GM23248 (cell line): Measurements from ENCODE around the gene PHLDB3. TPM values are rescaled to one million over a fixed set of nuclear protein-coding genes. Genes with fewer than 3 reads are reported as not detected.

Experiments
- DNase-seq: peaks from one replicate; pipeline ENCODE4 v3.0.0-alpha.2; 2015
- H2AFZ ChIP-seq: fragments of 200-600 bp; sonication (generic); 2 replicates; pipeline ENCODE4 v1.6.1; 2016; ENCODE audit warnings: antibody characterized with exemption
- H3F3A ChIP-seq: fragments of 200-600 bp; sonication (generic); 2 replicates; pipeline ENCODE4 v1.6.1; 2016; ENCODE audit warnings: mild to moderate bottlenecking, antibody characterized with exemption, mixed run types; ENCODE audit not compliant: insufficient read depth
- H3K27ac ChIP-seq: fragments of 200-600 bp; sonication (generic); 2 replicates; pipeline ENCODE4 v1.5.1; 2016; ENCODE audit warnings: mild to moderate bottlenecking
- H3K27me3 ChIP-seq: fragments of 200-600 bp; sonication (generic); replicated peaks from 2 replicates; pipeline ENCODE4 v1.6.1; 2016; ENCODE audit warnings: mild to moderate bottlenecking; ENCODE audit not compliant: insufficient read depth
- H3K36me3 ChIP-seq: fragments of 200-600 bp; sonication (generic); 2 replicates; pipeline ENCODE4 v1.6.1; 2016; ENCODE audit warnings: low read depth, mild to moderate bottlenecking
- H3K4me1 ChIP-seq: fragments of 200-600 bp; sonication (generic); 2 replicates; pipeline ENCODE4 v1.6.1; 2016; ENCODE audit warnings: mild to moderate bottlenecking; ENCODE audit not compliant: insufficient read depth
- H3K4me2 ChIP-seq: fragments of 200-600 bp; sonication (generic); one replicate; pipeline ENCODE4 v1.6.1; 2016; ENCODE audit warnings: mild to moderate bottlenecking; ENCODE audit not compliant: unreplicated experiment
- H3K4me3 ChIP-seq: fragments of 200-600 bp; sonication (generic); 2 replicates; pipeline ENCODE4 v1.5.1; 2016; ENCODE audit warnings: mild to moderate bottlenecking
- H3K79me2 ChIP-seq: fragments of 200-600 bp; sonication (generic); 2 replicates; pipeline ENCODE4 v1.6.1; 2016; ENCODE audit warnings: mild to moderate bottlenecking; ENCODE audit not compliant: insufficient read depth
- H3K9ac ChIP-seq: fragments of 200-600 bp; sonication (generic); 2 replicates; pipeline ENCODE4 v1.6.1; 2016; ENCODE audit warnings: mild to moderate bottlenecking
- H3K9me2 ChIP-seq: fragments of 200-600 bp; sonication (generic); 2 replicates; pipeline ENCODE4 v1.6.1; 2016; ENCODE audit warnings: mixed run types, mild to moderate bottlenecking, moderate library complexity; ENCODE audit not compliant: insufficient read depth
- H3K9me3 ChIP-seq: fragments of 200-600 bp; sonication (generic); one replicate; pipeline ENCODE4 v1.6.1; 2017; ENCODE audit warnings: low read depth
- H4K20me1 ChIP-seq: fragments of 200-600 bp; sonication (generic); 2 replicates; pipeline ENCODE4 v1.6.0; 2016; ENCODE audit not compliant: insufficient read depth
- EZH2 ChIP-seq: fragments of 200-600 bp; sonication (generic); IDR thresholded peaks from 2 replicates; pipeline ENCODE4 v1.6.1; 2018; ENCODE audit warnings: antibody characterized with exemption, mild to moderate bottlenecking; ENCODE audit not compliant: insufficient read depth, poor library complexity, severe bottlenecking
- EZH2phosphoT487 ChIP-seq: fragments of 200-600 bp; sonication (generic); IDR thresholded peaks from 2 replicates; pipeline ENCODE4 v1.6.1; 2018; ENCODE audit warnings: antibody characterized with exemption, moderate library complexity, mild to moderate bottlenecking, low read depth; ENCODE audit not compliant: insufficient read depth
- WGBS, 2 experiments: methylation state at CpG; one replicate each; pipeline ENCODE4 v1.1.6; 2015 to 2017; ENCODE audit warnings: low lambda C conversion rate in 2 of 2, low coverage in 1 of 2; ENCODE audit errors: missing lambda C conversion rate in 2 of 2; 5-methylcytosine and 5-hydroxymethylcytosine counted together
- in situ Hi-C: fragments of 300-500 bp; cut with MboI; formaldehyde crosslinking; loops from 2 replicates; pipeline ENCODE4 v1.15.0; 2020
- polyA plus RNA-seq: library from polyadenylated mRNA; unstranded; fragments of >200 nt; fragmentation: Nextera tagmentation; extraction: Ambion mirVana; gene quantifications from 2 replicates; pipeline ENCODE4 v1.2.1, GENCODE V29; 2016
- total RNA-seq: library from RNA; depleted of rRNA; stranded (reverse); fragments of >200 nt; shearing (Covaris generic); gene quantifications from 2 replicates; pipeline ENCODE4 v1.2.3, GENCODE V29; 2014

Gene PHLDB3
- total and polyA plus RNA-seq, 2 experiments from 2014 or later: 4.6 to 5.6 TPM

DNA sequence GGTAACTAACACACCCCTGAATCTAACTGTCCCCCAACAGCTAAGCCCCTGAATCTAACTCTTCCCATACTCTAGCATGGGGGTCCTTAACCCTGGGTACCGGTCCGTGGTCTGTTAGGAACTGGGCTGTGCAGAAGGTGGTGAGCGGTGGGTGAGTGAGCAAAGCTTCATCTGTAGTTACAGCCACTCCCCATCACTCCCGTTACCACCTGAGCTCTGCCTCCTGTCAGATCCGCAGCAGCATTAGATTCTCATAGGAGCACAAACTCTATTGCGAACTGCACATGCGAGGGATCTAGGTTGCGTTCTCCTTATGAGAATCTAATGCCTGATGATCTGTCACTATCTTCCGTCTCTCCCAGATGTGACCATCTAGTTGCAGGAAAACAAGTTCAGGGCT is 6.2 kb upstream of the PHLDB3 start:
- H3K27ac ChIP-seq: no peak overlapping the region
- H4K20me1 ChIP-seq: no peaks in the 10 kb centered on the region
- H3K4me2 ChIP-seq: no peak overlapping the region
- H3K4me1 ChIP-seq: no peaks in the 10 kb centered on the region
- DNase-seq: no peak
- WGBS, 2 experiments: 86 to 87% methylated on average over 9 of the region's 9 CpGs
- no peak overlapping the region for H3K9ac ChIP-seq
- no peak overlapping the region for H3K4me3 ChIP-seq
- peaks cover 7% of the 10 kb centered on the region for H3K79me2 ChIP-seq
- H3K9me3 ChIP-seq: no peaks in the 10 kb centered on the region
- TF ChIP-seq EZH2: no peak
- H3K27me3 ChIP-seq: no peaks in the 10 kb centered on the region
- in situ Hi-C loops: no loop called here
- peaks cover 40% of the 10 kb centered on the region for H3K36me3 ChIP-seq
- peaks cover 14% of the 10 kb centered on the region for H3F3A ChIP-seq
- no peaks in the 10 kb centered on the region for H3K9me2 ChIP-seq
- H2AFZ ChIP-seq: no peak overlapping the region

DNA sequence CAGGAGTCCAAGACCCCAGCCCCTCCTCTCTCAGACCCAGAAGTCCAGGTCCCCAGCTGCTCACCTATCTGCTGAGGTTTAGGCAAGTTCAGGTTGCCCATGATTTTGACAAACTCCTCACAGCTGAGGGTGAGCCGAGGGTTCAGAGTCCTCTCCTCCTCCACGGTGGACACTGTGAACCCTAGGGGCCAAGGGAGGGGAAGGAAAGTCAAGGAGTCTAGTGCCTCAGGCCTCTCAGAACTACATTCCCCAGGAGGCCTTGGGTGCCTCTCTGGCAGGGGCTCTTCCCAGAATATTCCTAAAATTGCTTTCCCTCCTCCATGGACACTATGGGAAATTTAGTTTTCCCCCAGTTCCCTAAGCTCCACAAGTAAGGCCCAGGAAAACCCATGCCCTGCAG is 3.3 kb upstream of the PHLDB3 start:
- Histone ChIP-seq H2AFZ (no peak overlapping the region), H3K36me3 (peaks cover 28% of the 10 kb centered on the region; the same call in 1 of the 2 replicates), H3F3A (peaks cover 22% of the 10 kb centered on the region), H3K9me2 (no peaks in the 10 kb centered on the region), H3K27ac (no peak overlapping the region), H3K9ac (no peak overlapping the region), H3K4me2 (no peak overlapping the region), H3K79me2 (no peaks in the 10 kb centered on the region), H3K9me3 (no peaks in the 10 kb centered on the region), H3K27me3 (no peaks in the 10 kb centered on the region), H3K4me1 (no peaks in the 10 kb centered on the region), H3K4me3 (no peak overlapping the region), H4K20me1 (no peaks in the 10 kb centered on the region)
- WGBS, 2 experiments: 82 to 86% methylated on average over 2 of the region's 2 CpGs
- DNase-seq: no peak
- TF ChIP-seq EZH2 (no peak), EZH2phosphoT487 (no peak)
- in situ Hi-C loops: no loop called here

DNA sequence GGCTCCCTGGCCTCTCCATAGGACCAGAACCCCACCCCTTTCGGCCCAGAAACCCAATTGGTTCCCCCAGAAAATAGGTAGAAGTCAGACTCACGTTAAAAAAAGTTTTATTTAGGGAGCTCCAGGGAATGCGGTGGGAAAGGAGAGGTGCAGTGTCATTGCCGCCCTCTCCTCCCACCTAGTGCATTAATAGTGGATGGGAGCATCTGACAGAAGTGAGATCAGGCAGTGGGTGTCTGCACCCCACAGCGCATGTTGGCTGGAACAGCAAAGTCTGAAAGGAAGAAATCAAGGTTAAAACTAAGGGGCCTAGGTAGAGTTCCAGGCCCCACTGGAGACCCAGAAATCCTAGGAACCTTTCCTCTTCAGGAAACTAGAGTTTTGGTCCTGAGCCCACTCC is 2.1 kb upstream of the PHLDB3 start:
- no peak for DNase-seq
- H4K20me1 ChIP-seq: no peaks in the 10 kb centered on the region
- H3K27ac ChIP-seq: no peak overlapping the region
- TF ChIP-seq EZH2phosphoT487 (no peak), EZH2 (no peak)
- H3K9ac ChIP-seq: no peak overlapping the region
- no peaks in the 10 kb centered on the region for H3K4me1 ChIP-seq
- no peaks in the 10 kb centered on the region for H3K9me2 ChIP-seq
- H3K79me2 ChIP-seq: no peaks in the 10 kb centered on the region
- H3K4me3 ChIP-seq: no peak overlapping the region
- no peak overlapping the region for H3K4me2 ChIP-seq
- H3K36me3 ChIP-seq: peaks cover 28% of the 10 kb centered on the region; the same call in 1 of the 2 replicates
- H2AFZ ChIP-seq: no peak overlapping the region
- no peaks in the 10 kb centered on the region for H3K9me3 ChIP-seq
- H3K27me3 ChIP-seq: no peaks in the 10 kb centered on the region
- in situ Hi-C loops: no loop called here
- peaks cover 22% of the 10 kb centered on the region for H3F3A ChIP-seq
- WGBS, 2 experiments: 75 to 88% methylated on average over 5 of the region's 5 CpGs

DNA sequence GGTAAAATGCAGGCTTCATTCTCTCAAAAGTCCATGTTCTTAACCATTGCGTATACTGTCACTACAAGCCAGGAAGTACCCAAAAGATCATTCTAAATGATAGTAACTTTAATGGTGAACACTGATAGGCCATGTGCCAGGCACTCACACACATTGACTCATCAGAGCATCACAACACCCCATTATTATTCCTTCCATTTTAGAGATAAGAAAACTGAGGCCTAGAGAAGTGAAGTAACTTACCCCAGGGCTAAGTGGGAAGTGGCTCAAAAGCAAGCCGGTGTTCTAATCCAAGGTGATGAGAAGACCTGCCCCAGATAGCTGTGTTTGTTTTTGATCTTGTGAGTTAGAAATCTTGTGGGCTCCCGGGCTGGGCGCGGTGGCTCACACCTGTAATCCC is 1.4 kb upstream of the PHLDB3 start:
- WGBS, 2 experiments: 98% methylated on average over 5 of the region's 5 CpGs
- H4K20me1 ChIP-seq: no peaks in the 10 kb centered on the region
- no peaks in the 10 kb centered on the region for H3K79me2 ChIP-seq
- in situ Hi-C loops: no loop called here
- H3K9me2 ChIP-seq: no peaks in the 10 kb centered on the region
- H3K4me1 ChIP-seq: no peaks in the 10 kb centered on the region
- H3K36me3 ChIP-seq: peaks cover 24% of the 10 kb centered on the region; the same call in 1 of the 2 replicates
- H3K9ac ChIP-seq: no peak overlapping the region
- no peak overlapping the region for H3K4me3 ChIP-seq
- no peaks in the 10 kb centered on the region for H3K9me3 ChIP-seq
- H3K27me3 ChIP-seq: no peaks in the 10 kb centered on the region
- no peak overlapping the region for H3K27ac ChIP-seq
- no peak for DNase-seq
- no peak overlapping the region for H2AFZ ChIP-seq
- peaks cover 22% of the 10 kb centered on the region for H3F3A ChIP-seq
- TF ChIP-seq EZH2phosphoT487 (no peak), EZH2 (no peak)
- H3K4me2 ChIP-seq: no peak overlapping the region

DNA sequence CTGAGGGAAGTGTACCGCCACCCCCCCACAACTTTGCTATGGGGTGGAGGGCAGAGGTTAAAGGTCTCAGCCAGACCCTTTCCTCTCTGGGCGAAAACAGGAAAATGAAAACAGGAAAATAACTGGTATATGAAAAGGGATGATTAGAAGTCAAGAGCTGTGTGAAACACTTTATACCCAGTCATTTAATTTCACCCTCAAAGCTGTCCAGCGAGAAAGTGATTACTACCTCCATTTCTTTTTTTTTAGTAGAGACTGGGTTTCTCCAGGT is 575 bp upstream of the PHLDB3 start:
- H3K36me3 ChIP-seq: peaks cover 18% of the 10 kb centered on the region; the same call in 1 of the 2 replicates
- H3K4me1 ChIP-seq: no peaks in the 10 kb centered on the region
- in situ Hi-C loops: no loop called here
- DNase-seq: no peak
- H4K20me1 ChIP-seq: no peaks in the 10 kb centered on the region
- H3K27ac ChIP-seq: no peak overlapping the region
- WGBS, 2 experiments: 89 to 96% methylated on average over 3 of the region's 3 CpGs
- H3K4me2 ChIP-seq: peak overlapping the region; percentile 80
- no peaks in the 10 kb centered on the region for H3K9me2 ChIP-seq
- no peak overlapping the region for H3K9ac ChIP-seq
- no peak for TF ChIP-seq EZH2
- no peak for TF ChIP-seq EZH2phosphoT487
- peaks cover 22% of the 10 kb centered on the region for H3F3A ChIP-seq
- no peaks in the 10 kb centered on the region for H3K27me3 ChIP-seq
- H3K79me2 ChIP-seq: no peaks in the 10 kb centered on the region
- H3K9me3 ChIP-seq: no peaks in the 10 kb centered on the region
- peak overlapping the region; percentile 73; the same call in 1 of the 2 replicates for H3K4me3 ChIP-seq
- H2AFZ ChIP-seq: no peak overlapping the region; the same call in 1 of the 2 replicates
